Amniotic stem cell (primary cell): ENCODE results near the gene NDUFAF2.
"Not testable (repeated sequence)": the region's sequence is repeated elsewhere in the genome, so short reads cannot be mapped to it uniquely, and the experiment has no call there.

ENCODE experiments used
- DNase-seq: peaks from one replicate; lab custom pipeline; 2025; lab: John Stamatoyannopoulos, UW

The NDUFAF2 gene, protein sequence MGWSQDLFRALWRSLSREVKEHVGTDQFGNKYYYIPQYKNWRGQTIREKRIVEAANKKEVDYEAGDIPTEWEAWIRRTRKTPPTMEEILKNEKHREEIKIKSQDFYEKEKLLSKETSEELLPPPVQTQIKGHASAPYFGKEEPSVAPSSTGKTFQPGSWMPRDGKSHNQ

DNA sequence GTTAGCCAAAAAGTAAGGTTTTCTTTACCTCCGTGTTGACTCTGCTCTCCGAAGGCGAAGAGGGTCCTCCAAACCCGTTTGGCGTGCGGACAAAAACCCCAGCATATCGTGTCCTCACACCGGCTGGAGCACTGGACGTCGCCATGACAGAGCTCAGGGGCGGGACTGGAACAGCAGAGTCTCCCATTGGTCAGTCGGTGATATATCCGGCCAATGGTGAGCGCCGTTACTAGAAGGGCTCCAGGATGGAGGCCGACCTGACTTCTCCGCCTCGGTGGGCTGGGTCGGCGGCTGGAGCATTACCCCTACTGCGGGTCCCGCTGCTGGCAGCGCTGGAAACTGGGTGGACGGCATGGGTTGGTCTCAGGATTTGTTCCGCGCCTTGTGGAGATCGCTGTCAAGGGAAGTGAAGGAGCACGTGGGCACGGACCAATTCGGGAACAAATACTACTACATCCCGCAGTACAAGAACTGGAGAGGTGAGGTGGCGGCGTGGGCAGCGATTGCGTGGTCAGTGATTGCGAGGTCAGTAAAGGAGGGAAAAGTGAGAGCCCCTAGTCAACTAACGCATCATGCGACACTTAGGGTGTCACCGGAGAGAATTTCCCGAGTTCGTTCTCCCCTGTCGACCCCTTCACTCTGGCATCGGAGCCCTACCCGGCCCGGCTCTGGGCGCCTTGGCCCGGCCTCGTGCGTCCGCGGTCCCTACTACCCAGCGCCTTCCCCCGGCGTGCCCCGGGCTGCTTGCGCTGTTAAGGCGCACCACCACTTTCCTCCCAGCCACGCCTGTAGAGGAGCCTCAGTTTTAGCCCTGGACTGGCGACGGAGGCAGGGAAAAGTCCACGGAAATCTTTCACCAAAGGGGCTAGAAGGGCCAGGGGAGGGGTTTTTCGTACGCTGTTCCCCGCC lies at the start of gene NDUFAF2, which contains the start of gene ERCC8:
Gene NDUFAF2 (plus strand): TSS at position 302 of the 909 bp plus-strand sequence. CDS start 51 bp downstream, at position 353.
Gene ERCC8 (minus strand): TSS at position 167 of the 909 bp plus-strand sequence. CDS start 62 bp downstream, at position 105.
- peak; percentile 79 for DNase-seq

DNA sequence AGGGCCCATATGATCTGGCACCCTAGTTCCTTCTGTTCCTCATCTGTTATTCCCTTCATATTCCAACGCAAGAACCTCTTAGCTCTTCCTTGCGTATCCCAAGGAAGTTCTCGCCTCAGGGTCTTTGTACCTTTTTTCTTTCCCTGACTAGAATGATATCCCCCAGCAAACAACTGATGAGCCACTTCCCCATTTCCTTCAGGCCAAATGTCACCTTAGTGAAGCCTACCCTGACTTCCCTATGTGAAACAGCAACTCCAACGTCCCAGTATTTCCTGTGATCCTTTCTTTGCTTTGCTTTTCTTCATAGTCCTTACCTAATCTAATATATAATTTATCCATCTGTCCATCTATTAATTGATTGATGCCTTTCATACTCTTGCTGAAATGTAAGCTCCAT lies 48.0 kb upstream of the NDUFAF2 start:
- no peak for DNase-seq

DNA sequence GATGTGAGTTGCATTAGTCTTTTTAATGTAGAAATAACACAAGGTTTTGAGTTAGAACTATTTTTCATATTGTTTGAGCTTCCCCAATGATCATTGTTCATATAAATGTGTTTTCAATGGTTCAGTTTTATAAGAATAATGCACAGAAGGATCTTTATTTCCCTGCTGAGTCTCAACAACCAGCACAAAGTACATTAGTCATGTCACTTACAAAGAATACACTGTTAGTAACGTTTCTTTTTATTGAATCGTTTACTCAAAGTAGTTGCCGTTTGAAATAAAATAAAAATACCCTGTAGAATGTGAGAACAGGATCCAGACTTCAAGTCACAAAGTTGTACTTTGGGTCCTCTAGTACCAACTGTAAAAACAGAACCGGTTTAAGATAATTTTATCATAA lies 41.6 kb upstream of the NDUFAF2 start:
- DNase-seq = no peak

DNA sequence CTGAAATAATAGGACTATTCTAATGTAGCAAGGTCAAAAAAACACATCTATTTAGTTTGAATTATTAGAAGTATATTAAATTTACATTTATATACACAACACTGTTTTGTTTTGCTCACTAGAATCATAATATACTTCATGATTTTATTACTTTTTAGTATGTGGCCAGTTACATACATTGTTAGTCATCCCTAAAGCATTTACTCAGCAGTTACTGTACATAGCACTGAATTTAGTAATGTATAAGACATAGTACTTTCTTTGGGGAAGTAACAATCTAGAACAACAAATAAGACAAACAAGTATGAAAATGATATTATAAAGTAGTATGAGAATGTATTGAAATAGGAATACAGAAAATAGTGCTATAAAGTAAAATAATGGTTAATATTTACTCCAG lies 28.4 kb upstream of the NDUFAF2 start:
- DNase-seq = no peak

DNA sequence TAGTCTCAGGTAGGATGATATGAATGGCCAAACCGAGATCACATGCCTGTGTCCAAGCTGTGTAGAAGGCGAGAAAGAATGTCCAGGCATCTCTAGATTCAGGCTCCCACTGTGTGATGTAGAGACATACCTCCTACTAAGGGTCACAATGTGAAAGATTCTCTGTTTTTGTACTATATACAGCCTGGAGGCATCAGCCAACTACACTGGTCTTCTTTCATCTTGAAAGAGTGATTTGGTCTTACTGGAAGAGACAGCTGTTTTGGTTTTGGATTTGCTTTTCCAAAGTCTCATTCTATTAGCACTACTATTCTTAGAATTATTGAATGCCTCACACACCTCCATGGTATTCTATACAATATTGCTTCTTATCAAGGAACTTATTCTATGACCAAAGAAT lies 26.5 kb upstream of the NDUFAF2 start:
- DNase-seq = no peak

DNA sequence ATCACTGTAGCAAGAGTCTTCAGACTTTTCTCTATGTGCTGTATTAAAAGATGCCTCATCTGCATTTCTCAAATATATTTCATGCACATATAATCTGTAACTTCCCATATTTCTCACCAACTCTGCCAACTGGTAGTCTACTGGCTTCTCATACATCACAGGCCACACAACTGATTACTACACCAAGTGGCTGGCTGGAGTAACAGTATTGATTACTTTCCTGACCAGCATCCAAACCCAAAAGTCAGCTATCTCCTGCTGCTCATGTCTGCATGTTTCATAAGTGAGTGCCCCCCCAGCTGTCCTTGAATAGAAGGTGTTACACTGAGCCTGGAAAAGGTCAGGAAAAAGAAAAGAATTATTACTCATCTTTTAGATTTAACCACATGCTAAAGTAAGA lies 17.6 kb upstream of the NDUFAF2 start:
- no peak for DNase-seq

DNA sequence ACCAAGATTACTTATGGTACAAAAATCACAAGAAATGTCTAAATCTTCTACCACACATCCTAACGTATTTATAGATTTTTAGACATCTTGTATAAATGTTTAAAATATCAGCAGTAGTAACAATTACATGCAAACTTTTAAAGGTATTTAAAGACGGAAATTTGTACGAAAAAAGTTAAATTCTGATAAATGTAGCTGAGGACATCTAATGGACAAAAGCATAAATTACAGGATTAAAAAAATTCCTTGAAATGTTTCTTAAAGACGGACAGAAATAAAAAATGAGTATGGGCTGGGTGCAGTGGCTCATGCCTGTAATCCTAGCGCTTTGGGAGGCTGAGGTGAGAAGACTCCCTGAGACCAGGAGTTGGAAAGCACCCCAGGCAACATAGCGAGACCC lies 16.0 kb upstream of the NDUFAF2 start:
- no peak for DNase-seq

DNA sequence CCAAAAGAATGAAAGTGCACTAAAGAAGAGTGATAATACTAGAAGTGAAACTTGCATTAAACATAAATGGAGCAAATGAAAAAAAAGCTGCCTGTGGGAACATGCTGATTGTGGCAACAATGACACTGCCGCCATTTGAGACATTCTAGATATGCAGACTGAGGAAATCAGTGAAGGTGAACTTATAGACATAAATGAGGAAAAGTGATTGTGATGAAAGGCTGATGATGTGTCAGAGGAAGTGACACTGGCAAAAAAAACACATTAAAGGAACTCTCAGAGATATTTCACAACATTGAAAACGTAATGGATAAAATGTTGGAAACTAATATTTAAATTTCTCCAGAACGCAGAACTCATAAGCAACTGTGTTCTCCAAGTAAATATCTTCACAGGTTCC lies 1.4 kb upstream of the NDUFAF2 start:
- no peak for DNase-seq

DNA sequence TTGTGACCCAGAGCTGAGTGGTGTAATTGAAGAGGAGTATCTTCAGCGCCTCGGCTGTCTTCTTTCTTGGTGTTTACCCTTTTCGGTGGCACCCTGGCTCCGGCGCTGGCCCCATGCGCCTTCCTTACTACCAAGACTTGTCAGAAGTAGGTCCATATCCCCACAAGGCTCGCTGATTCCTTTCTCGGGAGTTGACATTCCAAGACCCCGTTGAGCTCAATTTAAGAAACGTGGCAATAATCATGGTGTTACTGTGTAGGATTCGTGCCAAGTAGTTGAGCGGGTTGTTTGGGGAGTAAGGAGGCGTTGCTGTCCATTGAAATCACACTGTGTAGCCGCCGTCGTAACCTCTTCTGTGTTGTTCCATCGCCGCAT lies 795 bp downstream of the NDUFAF2 start:
- DNase-seq = no peak

DNA sequence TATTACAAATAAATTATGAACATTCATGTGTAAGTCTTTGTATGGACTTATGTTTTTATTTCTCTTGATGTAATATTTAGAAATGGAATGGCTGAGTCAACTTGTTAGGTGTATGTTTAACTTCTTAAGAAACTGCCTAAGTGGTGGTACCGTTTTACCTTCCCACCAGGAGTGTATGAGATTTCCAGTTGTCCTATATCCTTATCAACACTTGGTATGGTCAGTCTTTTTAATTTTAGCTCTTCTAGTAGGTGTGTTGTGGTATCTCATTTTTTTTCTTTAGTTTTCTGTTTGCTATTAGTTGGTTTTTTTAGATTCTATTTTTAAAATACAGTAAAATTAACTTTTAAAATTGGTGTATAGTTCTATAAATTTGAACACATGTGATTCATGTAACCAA lies 3.7 kb downstream of the NDUFAF2 start:
- DNase-seq = no peak

DNA sequence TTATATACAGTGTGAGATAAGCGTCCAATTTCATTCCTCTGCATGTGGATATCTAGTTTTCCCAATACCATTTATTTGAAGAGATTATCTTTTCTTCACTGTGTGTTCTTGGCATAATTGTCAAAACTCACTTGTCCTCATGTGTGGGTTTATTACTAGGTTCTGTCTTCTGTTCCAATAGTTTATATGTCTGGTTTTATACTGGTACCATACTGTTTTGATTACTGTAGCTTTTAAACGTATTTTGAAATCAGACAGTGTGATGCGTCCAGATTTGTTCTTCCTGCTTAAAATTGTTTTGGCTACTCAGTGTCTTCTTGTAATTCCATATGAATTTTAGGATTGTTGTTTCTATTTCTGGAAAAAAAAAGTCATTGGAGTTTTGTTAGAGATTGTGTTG lies 10.2 kb downstream of the NDUFAF2 start:
- DNase-seq = no peak

DNA sequence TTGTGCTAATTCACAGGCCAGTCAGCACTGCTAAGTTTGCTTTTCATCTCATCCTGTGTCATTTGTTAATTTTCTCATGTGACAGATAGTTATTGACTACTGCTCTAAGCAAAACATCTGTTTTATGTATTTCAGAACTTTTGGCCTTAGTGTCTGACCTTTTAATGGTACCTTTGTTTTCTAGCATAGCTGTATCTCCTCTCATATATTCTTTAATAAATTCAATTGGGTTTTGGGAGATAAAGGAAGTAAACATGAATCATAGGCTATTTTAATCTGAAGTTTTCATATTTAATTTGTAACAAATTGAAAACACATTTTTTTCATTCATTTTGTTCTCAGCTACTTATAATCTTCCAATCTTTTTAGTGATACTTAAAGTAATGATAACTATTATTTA lies 13.1 kb downstream of the NDUFAF2 start:
- DNase-seq = no peak

DNA sequence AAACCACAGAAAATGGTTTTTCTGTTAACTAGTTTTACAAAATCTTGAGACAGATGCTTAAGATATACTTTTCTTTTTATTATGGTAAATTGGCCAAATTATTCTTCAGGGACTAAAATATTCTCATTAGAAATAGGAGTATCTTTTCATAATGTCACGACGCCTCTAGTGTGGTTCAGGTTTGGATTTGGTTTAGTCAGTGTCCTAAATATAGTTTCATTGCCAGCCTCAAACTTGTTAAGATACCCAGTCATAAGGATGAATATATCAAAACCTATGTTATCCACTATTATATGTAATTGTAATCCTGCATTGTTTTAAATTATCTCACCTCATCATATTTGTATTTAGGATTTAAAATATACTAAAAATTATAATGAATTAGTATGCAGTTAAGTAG lies 13.7 kb downstream of the NDUFAF2 start:
- no peak for DNase-seq

DNA sequence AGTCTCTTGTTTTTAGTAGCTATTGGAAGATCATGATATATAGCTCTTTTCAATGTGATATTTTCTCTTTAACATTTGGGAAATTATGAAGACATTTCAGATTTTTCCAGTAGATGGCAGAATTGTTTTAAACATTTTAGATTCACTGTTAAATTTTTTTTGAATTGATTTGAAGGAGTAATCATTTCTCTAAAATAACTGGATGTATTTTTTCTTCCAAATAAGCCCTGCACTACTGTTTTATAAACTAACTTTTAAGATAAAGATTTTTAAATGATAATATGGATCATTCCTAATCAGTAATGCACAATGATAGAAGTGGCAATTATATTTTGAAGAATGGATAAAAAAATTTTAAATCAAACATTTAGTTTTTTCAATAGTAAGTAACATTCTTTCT lies 14.2 kb downstream of the NDUFAF2 start:
- peak; percentile 2 for DNase-seq

DNA sequence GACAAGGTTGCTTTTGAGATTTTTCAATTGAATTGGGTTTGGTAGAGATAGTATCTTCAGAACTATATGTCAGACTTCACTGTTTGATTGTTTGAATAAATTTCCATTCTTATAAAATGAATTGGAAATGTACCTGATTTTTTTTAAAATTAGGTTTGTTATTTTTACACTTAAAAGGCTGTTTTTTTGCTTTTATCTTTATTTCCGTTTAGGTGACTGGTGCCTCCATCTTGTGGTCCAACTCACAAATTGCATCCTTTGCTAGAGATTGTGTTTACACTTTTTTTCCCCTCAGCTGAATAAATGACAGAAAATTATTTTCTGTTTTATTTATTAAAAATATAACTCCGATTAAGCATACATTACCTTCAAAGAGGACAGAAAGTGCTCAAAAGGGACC lies 15.6 kb downstream of the NDUFAF2 start:
- peak; percentile 30 for DNase-seq

DNA sequence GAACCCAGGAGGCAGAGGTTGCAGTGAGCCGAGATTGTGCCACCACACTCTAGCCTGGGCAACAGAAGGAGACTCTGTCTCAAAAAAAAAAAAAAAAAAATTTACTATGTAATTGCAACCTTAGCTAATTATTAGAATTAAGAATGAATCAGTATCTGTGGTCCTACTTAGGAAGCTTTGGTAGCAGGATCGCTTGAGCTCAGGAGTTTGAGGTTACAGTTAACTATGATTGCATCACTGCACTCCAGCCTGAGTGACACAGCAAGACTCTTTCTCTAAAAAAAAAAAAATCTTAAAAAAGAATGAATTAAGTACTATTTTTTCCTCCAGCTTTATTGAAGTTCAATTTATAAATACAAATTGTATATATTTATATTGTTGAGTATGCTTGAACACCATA lies 16.7 kb downstream of the NDUFAF2 start:
- DNase-seq = no peak

DNA sequence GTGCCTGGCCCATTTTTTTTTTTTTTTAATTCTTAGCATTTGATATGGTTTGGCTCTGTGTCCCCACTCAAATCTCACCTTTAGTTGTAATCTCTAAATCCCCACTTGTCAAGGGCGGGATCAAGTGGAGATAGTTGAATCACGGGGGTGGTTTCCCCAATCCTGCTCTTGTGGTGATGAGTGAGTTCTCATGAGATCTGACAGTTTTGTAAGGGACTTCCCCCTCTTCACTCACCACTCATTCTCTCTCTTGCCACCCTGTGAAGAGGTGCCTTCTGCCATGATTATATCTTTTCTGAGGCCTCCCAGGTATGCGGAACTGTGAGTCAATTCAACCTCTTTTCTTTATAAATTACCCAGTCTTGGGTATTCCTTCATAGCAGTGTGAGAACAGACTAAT lies 27.2 kb downstream of the NDUFAF2 start:
- DNase-seq = no peak

DNA sequence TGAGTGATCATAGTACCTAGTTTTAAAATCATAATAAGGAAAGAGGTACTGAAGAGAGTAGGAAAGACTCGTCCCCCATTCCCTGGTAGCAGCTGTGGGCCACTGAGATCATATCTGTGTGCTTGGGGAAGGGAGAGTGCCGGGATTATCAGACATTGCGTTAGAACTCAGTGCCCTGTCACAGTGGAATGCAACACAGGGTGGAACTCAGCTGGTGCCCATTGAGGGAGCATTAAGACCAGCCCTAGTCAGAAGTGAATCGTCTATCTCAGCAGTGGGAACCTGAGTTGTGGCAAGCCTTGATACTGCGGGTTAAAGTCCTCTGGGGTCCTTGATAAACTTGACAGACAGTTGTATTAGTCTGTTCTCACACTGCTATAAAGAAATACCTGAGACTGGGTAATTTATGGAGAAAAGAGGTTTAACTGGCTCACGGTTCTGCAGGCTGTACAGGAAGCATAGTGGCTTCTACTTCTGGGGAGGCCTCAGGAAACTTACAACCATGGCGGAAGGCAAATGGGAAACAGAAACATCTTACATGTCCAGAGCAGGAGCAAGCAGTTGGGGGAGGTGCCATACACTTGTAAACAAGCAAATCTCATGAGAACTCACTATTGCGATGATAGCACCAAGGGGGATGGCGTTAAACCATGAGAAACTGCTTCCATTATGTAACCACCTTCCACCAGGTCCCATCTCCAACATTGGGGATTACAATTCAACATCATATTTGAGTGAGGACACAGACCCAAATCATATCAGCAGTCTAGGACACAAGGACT lies 33.1 kb downstream of the NDUFAF2 start:
- no peak for DNase-seq

DNA sequence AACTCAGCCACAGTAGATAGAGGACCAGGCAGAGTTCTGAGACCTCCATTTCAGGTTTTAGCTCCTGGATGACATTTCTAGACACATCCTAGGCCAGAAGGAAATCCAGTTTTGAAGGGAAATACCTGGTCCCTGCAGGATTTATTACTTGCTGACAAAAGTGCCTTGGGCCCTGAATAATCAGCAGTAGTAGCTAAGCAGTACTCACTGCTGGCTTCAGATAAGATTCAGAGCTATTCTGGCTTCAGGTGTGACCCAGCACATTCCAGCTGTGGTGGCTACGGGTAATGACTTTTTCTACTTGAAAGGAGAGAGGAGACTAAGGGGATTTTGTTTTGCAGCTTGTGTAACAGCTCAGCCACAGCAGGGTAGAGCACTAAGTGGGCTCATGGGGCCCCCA lies 34.0 kb downstream of the NDUFAF2 start:
- no peak for DNase-seq

DNA sequence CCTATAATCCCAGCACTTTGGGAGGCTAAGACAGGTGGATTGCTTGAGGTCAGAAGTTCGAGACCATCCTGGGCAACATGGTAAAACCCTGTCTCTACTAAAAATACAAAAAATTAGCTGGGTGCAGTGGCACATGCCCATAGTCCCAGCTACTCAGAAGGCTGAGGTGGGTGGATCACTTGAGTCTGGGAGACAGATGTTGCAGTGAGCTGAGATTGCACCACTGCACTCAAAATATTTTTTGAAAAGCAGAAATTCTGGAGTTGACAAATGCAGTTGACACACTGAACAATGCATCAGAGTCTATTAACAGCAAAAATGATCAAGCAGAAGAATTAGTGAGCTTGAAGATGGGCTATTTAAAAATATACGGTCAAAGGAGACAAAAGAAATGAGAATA lies 35.5 kb downstream of the NDUFAF2 start:
- no peak for DNase-seq

DNA sequence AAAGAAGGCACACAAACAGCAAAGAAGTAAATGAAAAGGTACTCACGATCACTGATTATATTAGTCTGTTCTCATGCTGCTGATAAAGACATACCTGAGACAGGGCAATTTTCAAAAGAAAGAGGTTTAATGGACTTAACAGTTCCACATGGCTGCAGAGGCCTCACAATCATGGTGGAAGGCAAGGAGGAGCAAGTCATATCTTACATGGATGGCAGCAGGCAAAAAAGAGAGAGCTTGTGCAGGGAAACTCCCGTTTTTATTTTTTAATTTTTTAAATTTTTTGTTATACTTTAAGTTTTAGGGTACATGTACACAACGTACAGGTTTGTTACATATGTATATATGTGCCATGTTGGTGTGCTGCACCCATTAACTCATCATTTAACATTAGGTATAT lies 37.1 kb downstream of the NDUFAF2 start:
- not testable (repeated sequence) for DNase-seq

DNA sequence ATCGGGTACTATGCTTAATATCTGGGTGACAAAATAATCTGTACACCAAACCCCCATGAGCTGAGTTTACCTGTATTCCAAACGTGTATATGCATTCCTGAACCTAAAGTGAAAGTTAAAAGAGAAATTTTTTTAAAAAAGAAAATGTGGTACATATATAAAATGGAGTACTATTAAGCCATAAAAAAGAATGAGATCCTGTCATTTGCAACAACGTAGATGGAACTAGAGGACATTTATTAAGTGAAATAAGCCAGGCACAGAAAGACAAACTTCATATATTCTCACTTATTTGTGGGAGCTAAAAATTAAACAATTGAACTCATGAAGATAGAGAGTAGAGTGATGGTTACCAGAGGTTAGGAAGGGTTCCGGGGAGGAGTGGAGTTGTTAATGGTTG lies 44.8 kb downstream of the NDUFAF2 start:
- DNase-seq = no peak

DNA sequence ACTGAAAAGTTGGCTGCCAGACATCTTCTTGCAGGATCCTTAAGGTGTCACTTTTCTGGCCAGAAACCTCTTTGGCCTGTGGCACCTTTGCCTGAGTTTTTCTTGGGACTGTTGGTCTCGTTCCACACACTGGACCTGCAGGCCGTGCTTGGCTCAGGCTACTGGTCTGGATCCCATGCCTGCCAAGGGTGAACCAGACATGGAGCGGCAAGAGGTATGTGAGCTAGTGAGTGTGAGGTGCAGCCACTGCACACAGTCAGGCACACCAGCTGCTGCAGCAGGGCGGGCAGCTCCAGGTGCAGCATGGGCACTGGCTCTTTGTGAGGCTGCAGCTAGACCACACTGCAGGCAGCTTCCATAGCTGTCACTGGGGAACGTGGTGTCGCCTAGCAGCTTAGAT lies 47.9 kb downstream of the NDUFAF2 start:
- DNase-seq = no peak
